HL-60 (cell line): Measurements from ENCODE around the gene NXPH1.

ENCODE experiments used
- DNase-seq, 2 experiments: peaks; one replicate each; pipeline ENCODE4 v3.0.0-alpha.2; 2010 to 2020; ENCODE audit warnings: low read depth in 1 of 2, low spot score in 1 of 2
- H3K27ac ChIP-seq: fragments of 250-450 bp; sonication (Bioruptor Pico); replicated peaks from 2 replicates; pipeline ENCODE4 v1.5.1; 2020; ENCODE audit warnings: mild to moderate bottlenecking, moderate library complexity
- H3K27me3 ChIP-seq: fragments of 250-450 bp; sonication (Bioruptor Pico); 2 replicates; pipeline ENCODE4 v1.5.1; 2021; ENCODE audit warnings: mild to moderate bottlenecking, moderate library complexity; ENCODE audit not compliant: insufficient read depth, poor library complexity, severe bottlenecking
- H3K4me3 ChIP-seq: replicated peaks from 2 replicates; pipeline ENCODE4 v1.5.1; 2011; ENCODE audit warnings: mild to moderate bottlenecking, control low read depth, low read length; ENCODE audit not compliant: insufficient read depth
- GABPA ChIP-seq: IDR thresholded peaks from 2 replicates; pipeline ENCODE4 v1.6.1; 2012; ENCODE audit warnings: low read depth
- POLR2AphosphoS5 ChIP-seq: IDR thresholded peaks from 2 replicates; pipeline ENCODE4 v1.6.1; 2012; ENCODE audit warnings: low read depth
- SPI1 ChIP-seq: IDR thresholded peaks from 2 replicates; pipeline ENCODE4 v1.6.1; 2012; ENCODE audit warnings: low read depth, mild to moderate bottlenecking, borderline replicate concordance
- TF ChIP-seq, protein P1 (sequence below): IDR thresholded peaks from one replicate; pipeline ENCODE4 v1.5.1; 2011; ENCODE audit warnings: low read length, control low read depth, inconsistent platforms; ENCODE audit not compliant: insufficient read depth
- TF ChIP-seq, protein P2 (sequence below): IDR thresholded peaks from 2 replicates; pipeline ENCODE4 v1.6.1; 2012; ENCODE audit warnings: low read depth; ENCODE audit not compliant: insufficient replicate concordance

NXPH1 gene

DNA sequence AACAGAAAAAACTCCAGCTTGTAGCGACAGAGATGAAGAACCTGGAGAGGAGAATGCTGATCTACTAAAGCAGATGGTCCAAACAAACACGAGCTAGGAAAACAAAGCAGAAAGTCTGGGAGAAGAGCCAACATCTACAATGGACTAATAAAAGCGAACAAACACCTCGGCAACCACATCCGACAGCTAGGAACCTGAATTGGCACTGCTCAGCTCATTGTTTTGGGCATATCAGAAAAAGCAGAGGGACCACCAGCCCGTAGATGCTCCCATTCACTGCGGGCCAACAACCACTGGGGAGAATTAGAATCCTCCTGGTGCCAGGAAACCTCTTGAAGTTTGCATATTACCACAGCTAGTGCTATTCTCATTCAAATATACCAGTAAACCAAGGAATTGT is 204.7 kb downstream of the NXPH1 start:
- no peak for TF ChIP-seq GABPA
- no peak for TF ChIP-seq POLR2AphosphoS5
- TF ChIP-seq, protein P1, sequence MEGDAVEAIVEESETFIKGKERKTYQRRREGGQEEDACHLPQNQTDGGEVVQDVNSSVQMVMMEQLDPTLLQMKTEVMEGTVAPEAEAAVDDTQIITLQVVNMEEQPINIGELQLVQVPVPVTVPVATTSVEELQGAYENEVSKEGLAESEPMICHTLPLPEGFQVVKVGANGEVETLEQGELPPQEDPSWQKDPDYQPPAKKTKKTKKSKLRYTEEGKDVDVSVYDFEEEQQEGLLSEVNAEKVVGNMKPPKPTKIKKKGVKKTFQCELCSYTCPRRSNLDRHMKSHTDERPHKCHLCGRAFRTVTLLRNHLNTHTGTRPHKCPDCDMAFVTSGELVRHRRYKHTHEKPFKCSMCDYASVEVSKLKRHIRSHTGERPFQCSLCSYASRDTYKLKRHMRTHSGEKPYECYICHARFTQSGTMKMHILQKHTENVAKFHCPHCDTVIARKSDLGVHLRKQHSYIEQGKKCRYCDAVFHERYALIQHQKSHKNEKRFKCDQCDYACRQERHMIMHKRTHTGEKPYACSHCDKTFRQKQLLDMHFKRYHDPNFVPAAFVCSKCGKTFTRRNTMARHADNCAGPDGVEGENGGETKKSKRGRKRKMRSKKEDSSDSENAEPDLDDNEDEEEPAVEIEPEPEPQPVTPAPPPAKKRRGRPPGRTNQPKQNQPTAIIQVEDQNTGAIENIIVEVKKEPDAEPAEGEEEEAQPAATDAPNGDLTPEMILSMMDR, result no peak
- TF ChIP-seq, protein P2, sequence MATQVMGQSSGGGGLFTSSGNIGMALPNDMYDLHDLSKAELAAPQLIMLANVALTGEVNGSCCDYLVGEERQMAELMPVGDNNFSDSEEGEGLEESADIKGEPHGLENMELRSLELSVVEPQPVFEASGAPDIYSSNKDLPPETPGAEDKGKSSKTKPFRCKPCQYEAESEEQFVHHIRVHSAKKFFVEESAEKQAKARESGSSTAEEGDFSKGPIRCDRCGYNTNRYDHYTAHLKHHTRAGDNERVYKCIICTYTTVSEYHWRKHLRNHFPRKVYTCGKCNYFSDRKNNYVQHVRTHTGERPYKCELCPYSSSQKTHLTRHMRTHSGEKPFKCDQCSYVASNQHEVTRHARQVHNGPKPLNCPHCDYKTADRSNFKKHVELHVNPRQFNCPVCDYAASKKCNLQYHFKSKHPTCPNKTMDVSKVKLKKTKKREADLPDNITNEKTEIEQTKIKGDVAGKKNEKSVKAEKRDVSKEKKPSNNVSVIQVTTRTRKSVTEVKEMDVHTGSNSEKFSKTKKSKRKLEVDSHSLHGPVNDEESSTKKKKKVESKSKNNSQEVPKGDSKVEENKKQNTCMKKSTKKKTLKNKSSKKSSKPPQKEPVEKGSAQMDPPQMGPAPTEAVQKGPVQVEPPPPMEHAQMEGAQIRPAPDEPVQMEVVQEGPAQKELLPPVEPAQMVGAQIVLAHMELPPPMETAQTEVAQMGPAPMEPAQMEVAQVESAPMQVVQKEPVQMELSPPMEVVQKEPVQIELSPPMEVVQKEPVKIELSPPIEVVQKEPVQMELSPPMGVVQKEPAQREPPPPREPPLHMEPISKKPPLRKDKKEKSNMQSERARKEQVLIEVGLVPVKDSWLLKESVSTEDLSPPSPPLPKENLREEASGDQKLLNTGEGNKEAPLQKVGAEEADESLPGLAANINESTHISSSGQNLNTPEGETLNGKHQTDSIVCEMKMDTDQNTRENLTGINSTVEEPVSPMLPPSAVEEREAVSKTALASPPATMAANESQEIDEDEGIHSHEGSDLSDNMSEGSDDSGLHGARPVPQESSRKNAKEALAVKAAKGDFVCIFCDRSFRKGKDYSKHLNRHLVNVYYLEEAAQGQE, result no peak
- TF ChIP-seq SPI1, result no peak
- Histone ChIP-seq H3K27ac (no peak overlapping the region), H3K27me3 (no peaks in the 10 kb centered on the region), H3K4me3 (no peak overlapping the region)
- no peak for DNase-seq

DNA sequence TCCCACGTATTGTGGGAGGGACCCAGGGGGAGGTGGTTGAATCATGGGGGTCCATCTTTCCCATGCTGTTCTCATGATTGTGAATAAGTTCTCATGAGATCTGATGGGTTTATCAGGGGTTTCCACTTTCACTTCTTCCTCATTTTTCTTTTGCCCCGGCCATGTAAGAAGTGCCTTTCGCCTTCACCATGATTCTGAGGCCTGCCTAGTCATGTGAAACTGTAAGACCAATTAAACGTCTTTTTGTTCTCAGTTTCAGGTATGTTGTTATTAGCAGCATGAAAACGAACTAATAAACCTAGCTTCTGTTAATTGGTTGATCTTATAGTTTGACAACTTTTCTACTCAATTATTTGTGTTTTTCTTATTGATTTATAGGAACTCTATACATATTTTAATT is 206.3 kb downstream of the NXPH1 start:
- Histone ChIP-seq H3K27ac (no peak overlapping the region), H3K4me3 (no peak overlapping the region), H3K27me3 (no peaks in the 10 kb centered on the region)
- DNase-seq, result no peak
- TF ChIP-seq POLR2AphosphoS5 (no peak), GABPA (no peak), SPI1 (no peak)
- TF ChIP-seq, protein P1, result no peak
- TF ChIP-seq, protein P2, result no peak

DNA sequence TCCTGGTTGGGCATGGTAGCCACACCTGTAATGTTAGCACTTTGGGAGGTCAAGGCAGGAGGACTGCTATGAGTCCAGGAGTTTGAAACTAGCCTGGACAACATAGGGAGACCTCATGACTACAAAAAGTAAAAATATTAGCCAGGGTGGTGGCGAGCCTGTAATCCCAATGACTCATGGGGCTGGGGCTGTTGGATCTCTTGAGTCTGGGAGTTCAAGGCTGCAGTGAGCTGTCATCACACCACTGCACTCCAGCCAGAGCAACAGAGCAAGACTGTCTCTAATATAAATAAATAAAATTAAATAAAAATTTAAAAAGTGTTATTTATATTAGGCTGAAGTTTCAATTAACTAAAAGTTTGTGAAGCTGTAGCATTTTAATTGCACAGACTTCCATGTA is 207.3 kb downstream of the NXPH1 start:
- Histone ChIP-seq H3K4me3 (no peak overlapping the region), H3K27me3 (no peaks in the 10 kb centered on the region), H3K27ac (no peak overlapping the region)
- TF ChIP-seq, protein P1, result no peak
- TF ChIP-seq POLR2AphosphoS5, result no peak
- TF ChIP-seq, protein P2, result no peak
- TF ChIP-seq SPI1, result no peak
- no peak for TF ChIP-seq GABPA
- DNase-seq, result no peak
